Cerebellar nuclear complex (tissue), 1 donor: ENCODE measurements around the gene TNS3.

Experiments
- DNase-seq, 2 experiments: peaks; one replicate each; lab custom pipeline; 2025; lab: John Stamatoyannopoulos, UW

The TNS3 gene

GRCh38 chr7:47428052-47428767 lies 153.7 kb downstream of the TNS3 start:
- DNase-seq, result no peak

- no peak for DNase-seq
Observed at GRCh38 chr7:47427051-47427643, 154.8 kb downstream of the TNS3 start.

- no peak for DNase-seq
Observed at GRCh38 chr7:47424523-47424922, 157.4 kb downstream of the TNS3 start.

GRCh38 chr7:47423196-47423595 lies 158.7 kb downstream of the TNS3 start:
- no peak for DNase-seq

GRCh38 chr7:47422611-47423010 lies 159.3 kb downstream of the TNS3 start:
- no peak for DNase-seq

GRCh38 chr7:47421456-47421855 lies 160.5 kb downstream of the TNS3 start:
- DNase-seq, result no peak

- no peak for DNase-seq
Observed at GRCh38 chr7:47420122-47420780, 161.7 kb downstream of the TNS3 start.

- DNase-seq, result no peak
Observed at GRCh38 chr7:47419471-47419870, 162.4 kb downstream of the TNS3 start.

GRCh38 chr7:47418601-47419309 lies 163.2 kb downstream of the TNS3 start:
- DNase-seq, result no peak

GRCh38 chr7:47416492-47417480 lies 165.1 kb downstream of the TNS3 start:
- no peak for DNase-seq

- DNase-seq, result no peak
Observed at GRCh38 chr7:47415318-47416212, 166.3 kb downstream of the TNS3 start.

- DNase-seq, result no peak
Observed at GRCh38 chr7:47414342-47415317, 167.3 kb downstream of the TNS3 start.

- no peak for DNase-seq
Observed at GRCh38 chr7:47413526-47414341, 168.2 kb downstream of the TNS3 start.

- DNase-seq, result no peak
Observed at GRCh38 chr7:47411901-47412300, 170.0 kb downstream of the TNS3 start.

- no peak for DNase-seq
Observed at GRCh38 chr7:47411281-47411869, 170.5 kb downstream of the TNS3 start.

- no peak for DNase-seq
Observed at GRCh38 chr7:47408675-47409074, 173.2 kb downstream of the TNS3 start.

GRCh38 chr7:47407821-47408674 lies 173.9 kb downstream of the TNS3 start:
- no peak for DNase-seq
